Osteocyte (in vitro differentiated cells): Measurements from ENCODE around the gene OPRL1. TPM values are rescaled to one million over a fixed set of nuclear protein-coding genes. Genes with fewer than 3 reads are reported as not detected.

Experiments used
- DNase-seq: peaks from one replicate; pipeline ENCODE4 v3.0.0; 2021; ENCODE audit warnings: mixed read lengths; ENCODE audit not compliant: unreplicated experiment; ENCODE audit errors: extremely low spot score
- H3K27ac Mint-ChIP-seq: one replicate; pipeline ENCODE4 v1.8.0; 2021; ENCODE audit warnings: mild to moderate bottlenecking, mixed read lengths; ENCODE audit not compliant: unreplicated experiment
- H3K27me3 Mint-ChIP-seq: one replicate; pipeline ENCODE4 v1.8.0; 2021; ENCODE audit warnings: mixed read lengths; ENCODE audit not compliant: unreplicated experiment
- H3K36me3 Mint-ChIP-seq: one replicate; pipeline ENCODE4 v1.8.0; 2021; ENCODE audit warnings: mixed read lengths; ENCODE audit not compliant: unreplicated experiment
- H3K4me1 Mint-ChIP-seq: one replicate; pipeline ENCODE4 v1.8.0; 2021; ENCODE audit warnings: mixed read lengths; ENCODE audit not compliant: unreplicated experiment
- H3K4me3 Mint-ChIP-seq: one replicate; pipeline ENCODE4 v1.8.0; 2021; ENCODE audit warnings: mild to moderate bottlenecking, moderate library complexity, mixed read lengths; ENCODE audit not compliant: unreplicated experiment
- H3K9me3 Mint-ChIP-seq: one replicate; pipeline ENCODE4 v1.8.0; 2021; ENCODE audit warnings: mixed read lengths; ENCODE audit not compliant: unreplicated experiment
- total RNA-seq: library from RNA; stranded (reverse); gene quantifications from 2 replicates; pipeline ENCODE4 v1.2.1, GENCODE V29; 2021
- TF ChIP-seq, protein P1 (sequence below): fragments of 200-600 bp; sonication (generic); IDR thresholded peaks from 2 replicates; pipeline ENCODE4 v1.5.0; 2021; ENCODE audit warnings: antibody characterized with exemption, mild to moderate bottlenecking, moderate library complexity

The OPRL1 gene
- total RNA-seq, 1 donor from 2014 or later, result 2.1 TPM

DNA sequence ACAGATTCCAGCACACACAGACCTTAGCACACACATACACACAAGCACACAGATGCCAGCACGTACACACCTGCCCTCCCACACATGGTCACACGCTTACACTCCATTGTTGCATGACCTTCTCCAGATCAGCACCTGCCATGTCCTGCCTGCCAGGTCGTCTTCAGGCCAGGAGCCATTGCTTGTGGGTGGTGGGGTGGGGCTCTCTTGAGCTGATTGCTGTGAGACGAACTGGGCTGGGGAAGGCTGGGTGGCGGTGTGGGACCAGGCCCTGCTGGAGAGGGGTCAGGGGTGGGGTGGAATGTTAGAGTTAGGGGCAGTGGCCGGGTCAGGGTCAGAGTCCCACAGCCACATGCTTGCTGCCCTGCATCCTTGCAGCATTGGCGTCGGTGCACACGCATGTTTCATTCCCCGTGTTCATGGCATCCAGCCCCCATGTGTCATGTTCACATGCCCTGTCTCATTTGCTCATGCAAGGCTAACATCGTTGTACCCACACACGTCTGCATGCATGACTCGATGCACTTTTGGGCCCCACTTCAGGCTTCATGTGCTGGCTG is 34.0 kb downstream of the OPRL1 start:
- no peak overlapping the region for H3K27ac Mint-ChIP-seq
- no peaks in the 10 kb centered on the region for H3K9me3 Mint-ChIP-seq
- DNase-seq, result peak; percentile 75
- H3K4me3 Mint-ChIP-seq, result no peak overlapping the region
- TF ChIP-seq, protein P1, sequence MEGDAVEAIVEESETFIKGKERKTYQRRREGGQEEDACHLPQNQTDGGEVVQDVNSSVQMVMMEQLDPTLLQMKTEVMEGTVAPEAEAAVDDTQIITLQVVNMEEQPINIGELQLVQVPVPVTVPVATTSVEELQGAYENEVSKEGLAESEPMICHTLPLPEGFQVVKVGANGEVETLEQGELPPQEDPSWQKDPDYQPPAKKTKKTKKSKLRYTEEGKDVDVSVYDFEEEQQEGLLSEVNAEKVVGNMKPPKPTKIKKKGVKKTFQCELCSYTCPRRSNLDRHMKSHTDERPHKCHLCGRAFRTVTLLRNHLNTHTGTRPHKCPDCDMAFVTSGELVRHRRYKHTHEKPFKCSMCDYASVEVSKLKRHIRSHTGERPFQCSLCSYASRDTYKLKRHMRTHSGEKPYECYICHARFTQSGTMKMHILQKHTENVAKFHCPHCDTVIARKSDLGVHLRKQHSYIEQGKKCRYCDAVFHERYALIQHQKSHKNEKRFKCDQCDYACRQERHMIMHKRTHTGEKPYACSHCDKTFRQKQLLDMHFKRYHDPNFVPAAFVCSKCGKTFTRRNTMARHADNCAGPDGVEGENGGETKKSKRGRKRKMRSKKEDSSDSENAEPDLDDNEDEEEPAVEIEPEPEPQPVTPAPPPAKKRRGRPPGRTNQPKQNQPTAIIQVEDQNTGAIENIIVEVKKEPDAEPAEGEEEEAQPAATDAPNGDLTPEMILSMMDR, result no peak
- no peaks in the 10 kb centered on the region for H3K36me3 Mint-ChIP-seq
- no peaks in the 10 kb centered on the region for H3K4me1 Mint-ChIP-seq
- H3K27me3 Mint-ChIP-seq, result no peaks in the 10 kb centered on the region

DNA sequence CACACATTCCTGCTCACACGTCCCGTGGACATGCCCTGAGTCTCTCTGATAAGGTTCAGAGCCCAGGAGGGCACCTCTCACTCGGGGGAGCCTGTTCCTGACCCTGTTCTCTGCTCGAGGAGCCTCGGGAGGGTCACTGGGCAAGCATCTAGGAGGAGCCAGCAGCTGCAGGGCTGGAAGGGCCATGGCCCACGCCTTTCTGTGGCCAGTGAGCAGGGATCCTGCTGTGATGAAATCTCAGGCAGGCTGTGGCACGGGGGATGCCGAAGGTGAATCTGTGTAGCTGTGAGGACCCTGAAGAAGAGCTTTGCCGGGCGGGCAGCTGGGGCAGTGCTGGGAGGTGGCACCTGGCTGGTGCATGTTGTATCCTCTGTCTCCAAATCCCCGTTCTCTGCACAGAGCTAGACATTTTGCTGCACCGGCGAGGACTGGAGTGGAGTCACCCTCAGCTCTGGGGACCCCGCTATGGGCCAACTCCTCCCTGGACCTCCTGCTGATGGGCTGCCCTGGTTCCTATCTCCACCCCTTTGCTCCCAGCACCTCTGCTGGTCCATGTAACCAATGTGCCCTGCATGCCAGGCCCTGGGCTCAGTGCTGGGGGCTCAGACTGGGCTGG is 34.6 kb downstream of the OPRL1 start:
- H3K4me3 Mint-ChIP-seq, result no peak overlapping the region
- H3K27ac Mint-ChIP-seq, result no peak overlapping the region
- H3K9me3 Mint-ChIP-seq, result no peaks in the 10 kb centered on the region
- H3K4me1 Mint-ChIP-seq, result no peaks in the 10 kb centered on the region
- DNase-seq, result peak; percentile 80
- no peaks in the 10 kb centered on the region for H3K36me3 Mint-ChIP-seq
- no peaks in the 10 kb centered on the region for H3K27me3 Mint-ChIP-seq
- TF ChIP-seq, protein P1, result no peak

DNA sequence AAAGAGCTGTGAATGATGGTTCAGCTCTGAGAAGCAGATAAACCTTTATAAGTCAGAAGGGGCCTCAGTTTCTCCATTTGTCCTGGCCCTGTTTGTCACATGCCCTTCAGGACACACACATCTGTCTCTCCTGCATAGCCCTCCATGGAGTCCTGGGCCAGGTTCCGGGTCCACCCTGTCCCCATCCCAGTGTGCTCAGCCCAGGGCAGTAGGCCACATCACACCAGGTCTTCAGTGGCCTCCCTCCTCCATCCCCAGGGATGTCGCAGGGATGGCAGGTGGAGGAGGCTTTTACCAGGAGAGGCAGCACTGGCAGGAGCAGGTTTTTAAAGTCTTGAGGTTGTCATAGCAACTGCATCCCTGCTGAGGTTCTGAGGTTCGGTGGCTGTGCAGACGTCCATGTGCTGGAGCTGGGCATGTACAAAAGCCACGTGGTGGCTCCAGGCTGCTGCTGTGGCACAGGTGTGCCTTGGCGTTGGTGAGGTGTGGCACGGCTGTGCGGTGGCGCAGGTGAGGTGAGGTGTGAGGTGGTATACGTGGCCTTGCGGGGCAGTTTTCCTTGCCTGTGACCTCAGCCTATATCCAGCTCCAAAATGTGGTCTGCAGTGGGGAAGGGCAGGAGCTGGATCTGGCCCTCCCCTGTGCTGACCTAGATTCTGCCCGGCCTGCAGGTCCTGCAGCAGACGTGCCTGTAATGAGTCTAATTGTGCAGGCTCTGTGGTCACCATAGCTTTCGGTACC is 35.5 kb downstream of the OPRL1 start:
- Mint-ChIP-seq H3K4me1 (peaks cover 1% of the 10 kb centered on the region), H3K27me3 (no peaks in the 10 kb centered on the region), H3K27ac (no peak overlapping the region), H3K9me3 (no peaks in the 10 kb centered on the region), H3K4me3 (no peak overlapping the region), H3K36me3 (no peaks in the 10 kb centered on the region)
- peak; percentile 69 for DNase-seq
- TF ChIP-seq, protein P1, result no peak

DNA sequence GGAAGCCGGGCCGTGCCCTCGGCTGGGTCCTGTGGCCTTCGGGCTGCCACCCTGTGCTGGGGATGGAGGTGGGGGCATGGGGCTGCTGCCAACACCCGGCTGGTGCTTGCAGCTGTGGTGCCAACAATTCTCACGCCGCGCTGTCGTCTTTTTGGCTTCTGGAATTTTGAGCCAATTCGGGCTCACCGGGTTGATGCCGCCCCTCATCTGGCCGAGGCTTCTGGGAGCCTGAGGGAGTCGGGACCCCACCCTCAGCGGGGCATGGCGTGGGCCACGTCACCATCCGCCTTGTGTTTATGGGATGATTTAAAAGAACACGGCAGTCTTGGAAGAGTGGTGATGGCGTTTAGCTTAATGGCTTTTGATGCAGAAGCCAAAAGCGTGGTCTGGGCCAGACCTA is 36.1 kb downstream of the OPRL1 start:
- H3K4me3 Mint-ChIP-seq, result no peak overlapping the region
- DNase-seq, result no peak
- H3K9me3 Mint-ChIP-seq, result no peaks in the 10 kb centered on the region
- TF ChIP-seq, protein P1, result no peak
- no peaks in the 10 kb centered on the region for H3K36me3 Mint-ChIP-seq
- peaks cover 3% of the 10 kb centered on the region for H3K4me1 Mint-ChIP-seq
- H3K27me3 Mint-ChIP-seq, result peaks cover under 1% of the 10 kb centered on the region
- no peak overlapping the region for H3K27ac Mint-ChIP-seq
